HG02885 (cell line): ENCODE data around the gene HDAC9.
"Not testable (repeated sequence)": the region's sequence is repeated elsewhere in the genome, so short reads cannot be mapped to it uniquely, and the experiment has no call there.

Source experiments
- ATAC-seq: cut with Tn5 transposase; IDR thresholded peaks from one replicate; pipeline ENCODE4 v1.9.1; 2021; ENCODE audit warnings: mild to moderate bottlenecking; ENCODE audit not compliant: unreplicated experiment, poor library complexity

HDAC9 gene

DNA sequence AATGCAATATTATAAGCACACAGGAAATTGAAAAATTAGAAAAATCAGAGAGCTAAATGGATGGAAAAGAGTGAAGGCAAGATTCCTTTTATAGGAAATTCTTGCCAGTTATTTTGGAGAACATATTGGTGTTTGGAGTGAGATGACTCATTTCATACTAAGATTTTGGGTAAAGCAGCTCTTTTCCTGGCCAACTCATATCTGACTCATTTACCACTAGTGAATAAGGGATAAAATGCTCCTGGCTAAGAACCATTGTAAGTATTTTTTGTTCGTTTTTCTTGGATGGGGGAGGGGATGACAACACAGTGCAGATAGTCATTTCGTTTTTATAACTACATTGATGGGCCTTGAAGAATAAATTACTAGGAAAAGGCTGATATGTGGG lies 482.6 kb downstream of the HDAC9 start:
- ATAC-seq = no peak

DNA sequence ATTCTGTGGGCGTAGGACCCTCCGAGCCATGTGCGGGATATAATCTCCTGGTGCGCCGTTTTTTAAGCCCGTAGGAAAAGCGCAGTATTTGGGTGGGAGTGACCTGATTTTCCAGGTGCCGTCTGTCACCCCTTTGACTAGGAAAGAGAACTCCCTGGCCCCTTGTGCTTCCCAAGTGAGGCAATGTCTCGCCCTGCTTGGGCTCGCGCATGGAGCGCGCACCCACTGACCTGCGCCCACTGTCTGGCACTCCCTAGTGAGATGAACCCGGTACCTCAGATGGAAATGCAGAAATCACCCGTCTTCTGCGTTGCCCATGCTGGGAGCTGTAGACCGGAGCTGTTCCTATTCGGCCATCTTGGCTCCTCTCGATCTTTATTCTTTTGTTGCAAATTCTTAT lies 495.2 kb downstream of the HDAC9 start:
- ATAC-seq = not testable (repeated sequence)

DNA sequence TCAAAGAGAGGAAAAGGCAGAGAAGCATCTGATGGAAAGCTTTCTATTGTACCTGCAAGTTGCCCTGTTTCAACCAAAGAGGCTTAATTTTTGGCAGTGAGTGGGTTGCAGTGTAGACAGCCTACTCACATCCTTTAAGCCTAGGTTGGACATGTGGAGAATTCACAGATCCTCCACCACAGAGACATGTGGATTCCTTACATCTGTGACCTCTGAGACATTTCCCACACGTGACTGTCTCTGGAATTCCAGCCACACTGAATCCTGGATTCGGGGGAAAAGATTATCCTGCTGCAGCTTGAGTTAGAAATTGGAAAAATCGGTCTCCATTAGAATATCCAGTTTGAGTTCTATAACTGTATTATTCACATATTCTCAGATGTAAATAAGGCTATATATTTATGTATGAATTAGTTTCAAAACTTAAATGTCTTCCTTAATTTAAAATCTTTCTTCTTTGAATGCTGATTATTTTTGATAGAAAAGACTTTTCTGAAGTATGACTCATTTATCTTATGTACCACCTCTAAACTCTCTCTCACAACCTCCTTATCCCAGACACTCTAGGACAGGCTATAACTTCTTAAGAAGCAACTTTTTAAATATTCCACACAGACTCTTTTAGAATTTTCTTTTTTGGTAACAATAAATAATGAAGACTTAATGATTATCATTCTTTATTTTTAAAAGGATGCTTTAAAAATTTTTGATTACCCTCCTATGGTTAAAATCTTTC lies 498.6 kb downstream of the HDAC9 start:
- no peak for ATAC-seq

DNA sequence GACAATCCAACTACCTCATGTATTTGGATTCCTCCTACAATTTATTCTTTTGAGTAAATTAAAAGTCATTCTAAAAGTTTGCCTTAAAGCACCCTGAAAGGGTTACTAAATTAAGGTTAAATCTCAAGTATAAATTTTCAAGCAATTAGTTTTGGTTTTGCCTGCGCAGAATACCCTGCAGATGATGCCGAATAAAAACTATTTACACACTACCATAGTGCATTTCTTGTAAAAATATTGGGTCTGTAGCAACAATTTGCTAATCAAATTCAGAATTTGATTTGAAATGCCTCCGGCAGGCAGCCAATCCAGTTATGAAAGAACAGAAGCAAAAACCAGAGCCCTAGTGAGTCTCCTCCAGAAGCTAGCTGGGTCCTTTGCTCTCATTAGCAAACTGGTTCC lies 499.7 kb downstream of the HDAC9 start:
- no peak for ATAC-seq

DNA sequence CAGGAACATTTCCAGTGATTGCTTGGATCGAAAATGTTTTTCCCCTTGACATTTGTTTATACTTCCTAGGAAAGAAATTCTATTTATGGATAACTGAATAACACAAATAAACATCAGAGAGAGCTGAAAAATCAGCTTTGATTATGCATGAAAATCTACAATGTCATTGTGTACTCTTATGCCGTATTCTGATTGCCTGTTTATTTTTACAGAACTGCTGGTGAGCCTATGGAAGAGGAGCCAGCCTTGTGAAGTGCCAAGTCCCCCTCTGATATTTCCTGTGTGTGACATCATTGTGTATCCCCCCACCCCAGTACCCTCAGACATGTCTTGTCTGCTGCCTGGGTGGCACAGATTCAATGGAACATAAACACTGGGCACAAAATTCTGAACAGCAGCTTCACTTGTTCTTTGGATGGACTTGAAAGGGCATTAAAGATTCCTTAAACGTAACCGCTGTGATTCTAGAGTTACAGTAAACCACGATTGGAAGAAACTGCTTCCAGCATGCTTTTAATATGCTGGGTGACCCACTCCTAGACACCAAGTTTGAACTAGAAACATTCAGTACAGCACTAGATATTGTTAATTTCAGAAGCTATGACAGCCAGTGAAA lies 500.4 kb downstream of the HDAC9 start:
- ATAC-seq = no peak

DNA sequence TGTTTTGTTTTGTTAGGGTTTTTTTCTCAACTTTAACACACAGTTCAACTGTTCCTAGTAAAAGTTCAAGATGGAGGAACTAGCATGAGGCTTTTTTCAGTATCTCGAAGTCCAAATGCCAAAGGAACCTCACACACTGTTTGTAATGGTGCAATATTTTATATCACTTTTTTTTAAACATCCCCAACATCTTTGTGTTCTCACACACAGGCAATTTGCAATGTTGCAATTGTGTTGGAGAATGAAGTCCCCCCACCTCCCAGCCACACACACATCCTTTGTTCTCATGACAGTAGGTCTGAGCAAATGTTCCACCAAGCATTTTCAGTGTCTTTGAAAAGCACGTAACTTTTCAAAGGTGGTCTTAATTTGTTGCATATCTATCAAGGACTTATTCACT lies 501.0 kb downstream of the HDAC9 start:
- no peak for ATAC-seq

DNA sequence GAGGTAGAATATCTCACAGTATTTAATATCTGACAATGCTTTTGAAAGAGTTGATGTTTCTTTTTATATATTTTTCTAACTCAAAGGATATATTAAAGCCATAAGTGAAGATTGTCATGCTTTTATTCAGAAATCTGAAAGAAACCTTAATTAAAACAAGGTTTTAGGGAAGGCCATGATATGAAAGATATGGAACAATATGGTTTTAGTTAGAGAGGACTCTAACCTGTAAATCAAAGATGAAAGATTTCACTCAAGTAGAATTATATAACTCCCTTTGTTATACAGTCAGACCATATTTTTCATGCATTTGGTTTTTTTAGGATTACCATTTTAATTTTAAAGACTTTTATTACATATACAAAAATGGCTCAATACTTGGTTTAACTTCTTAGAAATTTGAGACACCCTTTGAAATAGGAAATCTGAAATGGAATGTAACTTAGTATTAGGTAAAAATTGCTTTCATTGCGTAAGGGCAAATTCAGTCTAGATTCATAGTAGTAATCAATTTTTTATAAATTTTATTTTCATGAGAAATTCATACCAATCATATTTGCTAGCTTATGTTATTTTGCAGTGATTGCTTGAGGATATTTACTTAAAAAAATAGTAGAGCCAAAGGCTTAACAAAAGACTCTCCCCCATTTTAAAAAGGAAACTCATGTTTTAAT lies 502.1 kb downstream of the HDAC9 start:
- ATAC-seq = no peak

DNA sequence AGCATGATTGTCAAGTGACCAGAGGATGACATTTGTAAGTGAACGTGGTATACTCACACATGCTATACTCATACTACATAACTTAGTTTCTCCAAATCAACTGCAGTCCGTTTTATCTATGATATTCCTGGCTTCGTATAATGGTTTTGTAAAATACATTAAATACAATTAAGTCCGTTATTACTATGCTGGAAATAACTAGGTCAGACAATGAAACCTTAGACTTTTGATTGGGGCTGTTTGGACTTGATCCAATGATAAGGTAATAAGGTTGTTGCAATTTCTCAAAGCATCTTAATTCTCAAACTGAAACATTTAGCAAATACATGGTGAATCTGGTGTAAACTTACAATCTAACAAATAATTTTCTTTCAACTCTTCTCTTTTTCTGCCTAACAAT lies 504.9 kb downstream of the HDAC9 start:
- ATAC-seq = no peak

DNA sequence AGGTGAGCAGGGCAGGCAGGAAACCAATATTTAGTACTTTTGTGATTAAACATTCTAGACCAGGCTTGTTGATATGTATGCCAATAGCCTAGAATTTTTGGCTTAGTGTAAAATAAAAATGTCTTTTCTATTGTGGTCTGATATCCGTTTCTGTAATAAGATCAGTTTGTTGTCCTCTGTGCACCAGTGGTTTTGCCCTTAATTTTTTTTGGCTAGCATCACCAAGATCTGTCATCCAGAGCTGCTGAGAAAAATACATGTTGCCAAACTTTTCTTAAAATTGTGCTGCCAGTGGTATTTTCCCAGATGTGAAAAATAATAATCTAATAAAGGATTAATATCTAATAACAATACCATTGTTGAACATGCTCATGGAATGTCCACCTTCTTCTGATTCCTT lies 506.3 kb downstream of the HDAC9 start:
- no peak for ATAC-seq

DNA sequence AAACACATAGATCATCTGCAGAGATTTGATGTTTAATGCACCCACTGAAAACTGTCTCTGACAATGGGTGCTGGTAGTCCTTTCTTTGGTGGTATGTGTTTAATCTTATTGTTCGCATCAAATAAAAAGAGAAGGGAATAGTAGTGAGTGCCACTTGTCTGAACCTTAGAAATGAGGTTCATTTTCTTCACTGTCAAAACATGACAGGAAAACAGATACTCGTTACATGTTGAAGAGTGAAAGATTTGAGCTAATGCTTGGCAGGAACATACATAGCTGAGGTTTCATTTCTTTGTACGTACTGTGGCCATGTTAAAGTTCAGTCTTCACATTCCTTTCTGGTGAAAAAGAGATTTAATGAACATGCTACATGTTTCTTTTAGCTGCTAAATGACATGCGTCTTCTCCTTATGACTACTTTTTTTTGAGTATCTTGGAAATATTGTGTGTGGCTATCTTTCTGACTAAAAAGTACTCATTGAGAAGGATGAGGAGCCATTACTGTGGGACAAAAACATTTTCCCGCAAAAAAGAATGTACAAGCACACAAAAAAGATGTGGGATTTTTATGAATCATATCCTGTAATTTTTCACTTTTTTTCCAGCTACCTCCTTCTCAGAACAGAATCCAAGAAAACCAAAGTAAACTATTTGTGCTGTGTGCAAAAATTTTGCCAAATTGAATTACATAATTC lies 513.8 kb downstream of the HDAC9 start:
- ATAC-seq = no peak

DNA sequence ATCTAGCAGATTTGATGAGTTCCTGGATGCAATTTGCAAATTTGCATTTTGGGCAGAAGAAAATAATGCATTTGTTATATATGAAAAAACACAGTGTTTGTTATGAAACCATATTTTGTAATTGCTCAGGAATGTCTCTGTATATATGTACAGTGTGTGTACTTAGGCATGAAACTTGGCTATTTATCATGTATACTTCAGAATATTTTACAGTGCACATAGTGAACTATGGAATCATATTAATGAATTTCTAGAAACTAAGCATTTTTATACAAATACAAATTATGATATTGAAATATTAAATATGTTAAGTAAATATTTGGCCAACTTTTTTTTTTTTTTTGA lies 514.4 kb downstream of the HDAC9 start:
- ATAC-seq = no peak

DNA sequence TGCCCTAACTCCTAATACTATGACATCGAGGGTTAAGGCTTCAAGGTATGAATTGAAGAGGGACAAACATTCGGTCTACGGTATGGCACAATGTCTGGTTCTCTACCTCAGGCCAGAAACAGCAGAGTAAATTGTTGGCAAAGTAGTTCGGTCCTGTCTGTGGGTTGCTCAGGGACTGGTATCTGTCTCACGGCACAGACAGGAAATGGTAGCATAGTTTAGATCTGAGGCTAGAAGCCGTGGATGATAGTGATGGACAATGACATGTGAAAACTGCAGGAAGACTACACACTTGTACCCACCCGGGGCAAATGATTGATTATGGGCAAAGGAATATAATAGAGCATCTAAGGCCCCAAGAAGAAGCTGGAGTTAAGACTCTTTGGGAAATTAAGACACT lies 515.7 kb downstream of the HDAC9 start:
- no peak for ATAC-seq

DNA sequence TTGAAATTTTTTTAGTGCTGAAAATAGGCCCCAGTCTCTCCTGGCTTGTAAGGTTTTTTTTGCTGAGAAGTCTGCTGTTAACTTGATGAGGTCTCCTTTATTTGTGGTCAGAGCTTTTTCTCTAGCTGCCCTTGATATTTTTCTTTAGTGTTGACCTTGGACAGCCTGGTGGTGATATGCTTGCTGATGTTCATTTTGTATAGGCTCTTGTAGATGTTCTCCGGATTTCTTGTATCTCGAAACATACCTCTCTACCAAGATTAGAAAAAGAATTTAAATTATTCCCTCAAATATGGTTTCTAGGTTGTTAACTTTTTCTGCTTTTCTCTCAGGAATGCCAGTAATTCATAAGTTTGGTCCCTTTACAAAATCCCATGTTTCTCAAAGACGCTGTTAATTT lies 519.5 kb downstream of the HDAC9 start:
- no peak for ATAC-seq

DNA sequence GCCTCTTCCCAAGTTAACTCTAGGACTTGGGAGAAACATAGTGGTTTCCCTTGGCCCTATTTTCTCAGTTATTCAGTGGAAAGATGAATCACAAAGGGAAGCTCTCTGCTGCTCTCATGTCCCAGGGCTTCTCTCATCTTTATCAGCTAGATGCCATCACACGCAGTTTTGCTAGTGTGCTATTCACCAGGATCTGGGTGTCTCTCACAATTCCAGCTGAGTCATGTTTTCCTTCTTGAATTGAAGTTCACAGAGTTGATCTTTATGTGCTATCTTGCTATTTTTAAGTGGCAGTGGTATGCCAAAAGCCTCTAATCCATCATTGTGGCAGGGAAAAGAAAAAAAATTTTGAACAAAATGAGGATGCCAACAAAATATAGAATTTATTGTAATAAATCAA lies 520.6 kb downstream of the HDAC9 start:
- ATAC-seq = no peak

DNA sequence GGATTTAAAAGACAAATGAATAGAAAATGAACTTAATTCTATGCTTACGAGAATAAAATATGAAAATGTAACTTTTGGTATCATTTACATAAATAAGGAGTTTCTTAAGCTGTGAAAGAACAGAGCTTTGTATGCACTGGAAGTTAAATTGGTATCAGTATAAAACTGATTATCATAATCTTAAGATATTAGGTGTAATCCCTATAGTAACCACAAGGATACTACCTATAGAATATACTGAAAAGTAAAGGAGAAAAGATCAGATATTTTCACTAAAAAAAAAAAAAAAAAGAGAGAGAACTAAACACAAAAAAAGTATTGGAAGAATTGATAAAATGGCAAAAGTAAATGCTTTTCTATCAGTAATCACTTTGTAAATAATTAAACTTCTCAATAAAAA lies 521.8 kb downstream of the HDAC9 start:
- no peak for ATAC-seq

DNA sequence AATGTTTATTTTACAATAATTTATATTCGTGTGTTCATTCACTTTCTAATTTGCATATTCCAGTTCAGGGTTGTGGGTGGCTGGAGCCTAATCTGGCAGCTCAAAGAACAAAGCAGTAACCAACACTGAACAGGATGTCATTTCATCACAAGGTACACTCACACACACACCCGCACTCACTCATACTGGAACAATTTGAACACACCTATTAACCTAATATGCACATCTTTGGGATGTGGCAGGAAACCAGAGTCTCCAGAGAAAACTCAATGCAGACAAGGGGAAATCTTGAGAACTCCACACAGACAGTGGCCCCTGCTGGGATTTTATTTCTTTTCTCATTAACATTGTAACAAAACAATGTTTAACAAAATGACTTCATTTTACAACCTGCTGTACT lies 524.5 kb downstream of the HDAC9 start:
- no peak for ATAC-seq

DNA sequence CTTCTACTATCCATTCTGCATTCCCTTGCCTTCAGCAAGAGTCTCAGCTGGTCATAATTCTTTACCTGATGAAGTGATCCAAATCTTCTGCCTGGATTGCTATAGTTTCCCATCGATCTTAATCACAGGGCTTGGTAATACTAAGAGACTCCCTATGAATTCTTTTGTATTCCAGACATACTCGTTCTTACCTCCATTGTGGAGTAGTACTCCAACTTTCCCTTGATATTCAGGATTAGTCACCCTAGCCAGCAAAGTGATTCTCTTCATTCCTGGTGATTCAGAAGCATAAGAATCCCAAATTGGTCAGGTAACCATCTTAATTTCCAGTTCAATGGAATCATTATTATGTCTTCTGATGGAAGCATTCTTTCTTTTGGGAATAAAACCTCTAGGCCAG lies 525.2 kb downstream of the HDAC9 start:
- no peak for ATAC-seq

DNA sequence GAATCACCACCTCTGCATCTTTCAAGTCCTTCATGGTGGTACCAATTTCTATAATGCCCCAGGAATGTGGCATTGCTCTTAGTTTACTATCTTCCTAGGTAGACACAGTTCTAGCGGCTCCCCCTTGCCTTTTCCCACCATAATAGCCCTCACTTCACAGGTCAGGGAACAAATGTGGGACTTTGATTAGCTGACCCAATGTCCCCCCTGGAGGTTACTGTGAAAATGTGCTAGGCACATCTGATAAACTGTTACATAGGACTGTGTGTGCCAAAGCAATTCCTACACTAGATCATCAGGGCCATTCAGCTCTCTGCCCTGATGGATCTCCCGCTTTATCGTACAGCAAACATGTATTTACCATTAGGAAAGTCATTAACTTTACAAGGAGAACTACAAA lies 527.9 kb downstream of the HDAC9 start:
- ATAC-seq = no peak

DNA sequence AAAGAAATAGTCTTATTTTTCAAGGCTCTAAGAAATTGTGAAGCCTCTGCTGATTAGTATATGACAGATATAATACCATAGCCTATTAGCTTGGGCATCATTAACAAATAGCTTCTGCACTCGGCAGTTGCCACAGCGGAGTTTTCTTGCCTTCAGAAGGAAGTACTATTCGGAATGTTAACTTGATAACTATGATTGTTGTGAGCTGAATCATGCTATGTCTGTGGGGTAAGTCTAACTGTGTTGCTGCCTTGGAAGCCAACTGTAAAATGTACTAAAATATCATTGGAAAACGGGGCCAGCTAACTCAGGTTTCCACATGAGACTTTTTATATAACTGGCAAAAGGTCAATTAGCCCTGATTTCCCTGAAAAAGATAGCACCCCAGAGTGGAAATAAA lies 528.7 kb downstream of the HDAC9 start:
- no peak for ATAC-seq

DNA sequence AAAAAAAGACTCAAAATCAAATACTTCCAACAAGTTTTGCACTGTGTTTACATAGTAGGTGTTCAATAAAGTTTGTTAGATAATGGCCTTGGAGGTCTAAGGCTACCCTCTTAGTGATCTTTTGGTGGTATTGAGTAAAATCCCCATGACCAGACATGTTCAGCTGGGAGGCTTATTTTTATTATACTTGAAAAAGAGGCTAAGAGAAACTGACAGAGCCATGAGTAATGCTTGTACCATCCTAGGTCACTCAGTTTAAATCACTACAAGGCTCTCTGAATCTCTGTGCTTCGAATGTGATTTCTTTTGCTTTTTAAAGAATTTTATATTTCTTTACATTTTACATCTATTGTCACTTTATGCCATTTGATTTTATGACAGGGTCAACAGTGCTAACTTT lies 531.3 kb downstream of the HDAC9 start:
- no peak for ATAC-seq

DNA sequence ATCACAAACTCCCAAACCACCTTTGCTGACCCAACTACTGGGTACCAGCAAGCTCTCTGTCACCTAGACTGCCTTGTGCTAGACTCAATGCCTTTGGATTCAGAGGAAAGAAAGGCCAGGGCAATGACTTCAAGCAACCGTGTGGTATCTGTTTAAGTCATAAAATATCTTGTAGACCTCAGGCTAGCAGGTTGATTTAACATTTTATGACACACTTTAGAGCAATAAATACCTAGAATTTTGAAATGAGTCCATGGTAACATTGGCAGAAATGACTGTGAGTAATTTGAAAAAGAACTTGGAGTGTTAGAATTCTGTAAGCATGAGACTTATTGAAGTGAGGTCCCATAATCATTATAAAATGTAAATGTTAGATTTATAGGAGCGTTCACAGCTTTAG lies 534.7 kb downstream of the HDAC9 start:
- ATAC-seq = no peak
